WERI-Rb-1 (cell line): ENCODE results near the gene ACOT7.

Experiments used
- DNase-seq: peaks from one replicate; pipeline ENCODE4 v3.0.0-alpha.2; 2020
- H3K27ac ChIP-seq: fragments of 250-450 bp; sonication (Bioruptor Pico); 2 replicates; pipeline ENCODE4 v1.5.1; 2020; ENCODE audit warnings: mild to moderate bottlenecking, moderate library complexity
- H3K27me3 ChIP-seq: fragments of 250-450 bp; sonication (Bioruptor Pico); 2 replicates; pipeline ENCODE4 v1.5.1; 2021; ENCODE audit warnings: mild to moderate bottlenecking, low read depth, moderate library complexity; ENCODE audit not compliant: insufficient read depth, severe bottlenecking
- H3K36me3 ChIP-seq: fragments of 250-450 bp; sonication (Bioruptor Pico); 2 replicates; pipeline ENCODE4 v1.5.1; 2020; ENCODE audit warnings: mild to moderate bottlenecking, moderate library complexity
- H3K4me3 ChIP-seq: 2 replicates; pipeline ENCODE4 v1.5.1; 2011; ENCODE audit warnings: low read depth, mild to moderate bottlenecking, control low read depth, low read length
- H3K9me3 ChIP-seq: fragments of 250-450 bp; sonication (Bioruptor Pico); 2 replicates; pipeline ENCODE4 v1.5.1; 2021; ENCODE audit warnings: mild to moderate bottlenecking, moderate library complexity; ENCODE audit not compliant: severe bottlenecking
- CTCF ChIP-seq: IDR thresholded peaks from 2 replicates; pipeline ENCODE4 v1.5.1; 2011; ENCODE audit warnings: low read depth, mild to moderate bottlenecking, control low read depth, inconsistent platforms, low read length

Gene ACOT7

GRCh38 chr1:6322161-6322560, 71.4 kb downstream of the ACOT7 start:
- H3K36me3 ChIP-seq, result peaks cover 51% of the 10 kb centered on the region
- no peak for TF ChIP-seq CTCF
- no peaks in the 10 kb centered on the region for H3K9me3 ChIP-seq
- no peak overlapping the region for H3K27ac ChIP-seq
- no peaks in the 10 kb centered on the region for H3K27me3 ChIP-seq
- no peak for DNase-seq
- no peak overlapping the region for H3K4me3 ChIP-seq

- Histone ChIP-seq H3K9me3 (no peaks in the 10 kb centered on the region), H3K4me3 (no peak overlapping the region), H3K36me3 (peaks cover 51% of the 10 kb centered on the region), H3K27me3 (no peaks in the 10 kb centered on the region), H3K27ac (no peak overlapping the region)
- DNase-seq, result no peak
- no peak for TF ChIP-seq CTCF
Measured at GRCh38 chr1:6321205-6321604, 72.4 kb downstream of the ACOT7 start.

GRCh38 chr1:6317098-6317760, 76.3 kb downstream of the ACOT7 start:
- Histone ChIP-seq H3K4me3 (no peak overlapping the region), H3K27ac (no peak overlapping the region), H3K27me3 (no peaks in the 10 kb centered on the region), H3K9me3 (no peaks in the 10 kb centered on the region), H3K36me3 (peaks cover 46% of the 10 kb centered on the region)
- TF ChIP-seq CTCF, result no peak
- DNase-seq, result no peak

- no peaks in the 10 kb centered on the region for H3K9me3 ChIP-seq
- peaks cover 46% of the 10 kb centered on the region for H3K36me3 ChIP-seq
- no peak for TF ChIP-seq CTCF
- H3K27me3 ChIP-seq, result no peaks in the 10 kb centered on the region
- H3K4me3 ChIP-seq, result no peak overlapping the region
- H3K27ac ChIP-seq, result no peak overlapping the region
- no peak for DNase-seq
Measured at GRCh38 chr1:6316240-6317097, 77.1 kb downstream of the ACOT7 start.

- H3K36me3 ChIP-seq, result peaks cover 44% of the 10 kb centered on the region
Measured at GRCh38 chr1:6314503-6314902, 79.1 kb downstream of the ACOT7 start.

More at GRCh38 chr1:6314503-6314902, 79.1 kb downstream of the ACOT7 start:
- Histone ChIP-seq H3K27ac (no peak overlapping the region), H3K9me3 (no peaks in the 10 kb centered on the region), H3K27me3 (no peaks in the 10 kb centered on the region), H3K4me3 (no peak overlapping the region)
- no peak for DNase-seq
- no peak for TF ChIP-seq CTCF
